HepG2 (cell line): ENCODE data around the gene MVP. TPM values are rescaled to one million over a fixed set of nuclear protein-coding genes. Genes with fewer than 3 reads are reported as not detected.

Source experiments
- ARID2 ChIP-seq: sonication (generic); formaldehyde crosslinking; IDR thresholded peaks from 2 replicates; pipeline ENCODE4 v1.8.1; 2022; ENCODE audit warnings: mild to moderate bottlenecking, missing genetic modification reagents, borderline replicate concordance
- CHD2 ChIP-seq: IDR thresholded peaks from 2 replicates; pipeline ENCODE4 v1.6.1; 2011; ENCODE audit warnings: low read depth, low read length, improper control_type of control experiment
- CSRNP2 ChIP-seq: sonication (generic); formaldehyde crosslinking; conservative IDR thresholded peaks from 2 replicates; pipeline ENCODE4 v1.8.0; 2022; ENCODE audit warnings: low read depth, missing genetic modification reagents
- ETS1 ChIP-seq: sonication (generic); formaldehyde crosslinking; IDR thresholded peaks from 2 replicates; pipeline ENCODE4 v1.4.0; 2020; ENCODE audit warnings: missing genetic modification reagents
- HNF1A ChIP-seq, 2 experiments: sonication (generic) in 1 of 2; formaldehyde crosslinking in 1 of 2; IDR thresholded peaks; 2 replicates each; pipeline versions ENCODE4 v1.4.0 to v1.6.1; 2016 to 2020; ENCODE audit warnings: borderline replicate concordance in 1 of 2, low read depth in 1 of 2, mild to moderate bottlenecking in 1 of 2, missing genetic modification reagents in 1 of 2
- KLF6 ChIP-seq: IDR thresholded peaks from 2 replicates; pipeline ENCODE4 v1.8.0; 2016; ENCODE audit warnings: missing biosample characterization, missing genetic modification reagents
- KMT2B ChIP-seq: IDR thresholded peaks from 2 replicates; pipeline ENCODE4 v1.6.1; 2016; ENCODE audit warnings: missing genetic modification reagents, missing compliant biosample characterization
- MAZ ChIP-seq, 2 experiments: sonication (generic) in 1 of 2; formaldehyde crosslinking in 1 of 2; IDR thresholded peaks; 2 replicates each; pipeline versions ENCODE4 v1.5.0 to v1.6.1; 2012 to 2020; ENCODE audit warnings: low read depth in 2 of 2, mild to moderate bottlenecking in 2 of 2, borderline replicate concordance in 1 of 2, improper control_type of control experiment in 1 of 2, low read length in 1 of 2, missing genetic modification reagents in 1 of 2, moderate library complexity in 1 of 2
- NAIF1 ChIP-seq: sonication (generic); formaldehyde crosslinking; IDR thresholded peaks from 2 replicates; pipeline ENCODE4 v1.5.0; 2020; ENCODE audit warnings: mild to moderate bottlenecking, missing genetic modification reagents, borderline replicate concordance
- PATZ1 ChIP-seq: sonication (generic); formaldehyde crosslinking; IDR thresholded peaks from 2 replicates; pipeline ENCODE4 v1.4.0; 2020; ENCODE audit warnings: missing genetic modification reagents
- SRSF1 ChIP-seq: fragments of 200-400 bp; formaldehyde crosslinking; optimal IDR thresholded peaks from 2 replicates; pipeline ENCODE3; 2017; ENCODE audit warnings: mild to moderate bottlenecking, low read depth, low read length, moderate library complexity
- ZFYVE20 ChIP-seq: sonication (generic); formaldehyde crosslinking; IDR thresholded peaks from 2 replicates; pipeline ENCODE4 v1.8.0; 2023; ENCODE audit warnings: low read depth, mild to moderate bottlenecking, moderate library complexity, missing genetic modification reagents, borderline replicate concordance
- ZNF18 ChIP-seq: sonication (generic); formaldehyde crosslinking; IDR thresholded peaks from 2 replicates; pipeline ENCODE4 v1.8.0; 2022; ENCODE audit warnings: mild to moderate bottlenecking, missing genetic modification reagents; ENCODE audit not compliant: insufficient replicate concordance
- ZNF329 ChIP-seq: sonication (generic); formaldehyde crosslinking; IDR thresholded peaks from 2 replicates; pipeline ENCODE4 v1.9.0; 2021; ENCODE audit warnings: low read depth, mild to moderate bottlenecking, missing genetic modification reagents
- ZNF33A ChIP-seq: sonication (generic); formaldehyde crosslinking; IDR thresholded peaks from 2 replicates; pipeline ENCODE4 v1.5.1; 2020; ENCODE audit warnings: missing genetic modification reagents, mild to moderate bottlenecking, moderate library complexity, borderline replicate concordance
- polyA plus RNA-seq, 8 experiments: library from polyadenylated mRNA; depleted of rRNA in 3 of 8; stranded (reverse) in 7 of 8; unstranded in 1 of 8; fragments of >200 nt; fragmentation: Illumina TruSeq in 4 of 8; extraction: Trizol in 4 of 8; gene quantifications; 2 replicates each; pipeline versions ENCODE4 v1.2.1 to v1.2.3, GENCODE V29; 2011 to 2016; ENCODE audit warnings: low read depth in 4 of 8, missing spikeins in 1 of 8, mixed read lengths in 1 of 8; ENCODE audit not compliant: insufficient read depth in 1 of 8
- total RNA-seq, 5 experiments: library from RNA; depleted of rRNA; stranded (reverse); fragments of >200 nt; fragmentation: Illumina TruSeq; extraction: Trizol; gene quantifications; 2 replicates each; pipeline ENCODE4 v1.2.3, GENCODE V29; 2016; ENCODE audit warnings: low read depth in 1 of 5

MVP gene
- total and polyA plus RNA-seq, 2 of the 13 experiments (the other 11 are each of a cell fraction or from before 2014, with no cell fraction given) = 22.9 to 43.5 TPM

GRCh38 chr16:29790949-29791844 lies 29.1 kb upstream of the MVP start (continued):
- TF ChIP-seq PATZ1 (no peak), ZFYVE20 (CRISPR knock-in tag) (no peak), KMT2B (CRISPR knock-in tag) (no peak), NAIF1 (CRISPR knock-in tag) (0 out of 2 replicates have a peak, but pooled peaks have one; percentile 4), SRSF1 (no peak), KLF6 (CRISPR knock-in tag) (no peak), ARID2 (peak; percentile 4; the same call in 1 of the 2 replicates), ZNF329 (CRISPR knock-in tag) (no peak), HNF1A (IDR thresholded peaks at IDR 0.05; ENCODE audit: low read depth) (no peak), HNF1A (CRISPR knock-in tag; IDR thresholded peaks at IDR 0.05; ENCODE audit: borderline replicate concordance) (no peak), CSRNP2 (CRISPR knock-in tag) (no peak), CHD2 (no peak), ZNF33A (CRISPR knock-in tag) (no peak), ETS1 (no peak), MAZ (IDR thresholded peaks at IDR 0.05; ENCODE audit: borderline replicate concordance, low read depth, low read length) (no peak), MAZ (CRISPR knock-in tag; IDR thresholded peaks at IDR 0.05; ENCODE audit: low read depth) (no peak), ZNF18 (CRISPR knock-in tag) (peak; percentile 27)
